Cardiac fibroblast (primary cell): ENCODE results near the gene PDE10A.

Experiments
- DNase-seq, 2 donors: peaks; one replicate each; pipeline versions ENCODE4 v3.0.0 to v3.0.0-alpha.2; 2010; ENCODE audit warnings: low read depth in 2 of 2
- H3K4me3 ChIP-seq, 2 donors: replicated peaks in 1 of 2; 1 replicate in 1 of 2; 2 replicates in 1 of 2; pipeline ENCODE4 v1.5.1; 2011; ENCODE audit warnings: low read depth in 2 of 2, low read length in 2 of 2, mild to moderate bottlenecking in 2 of 2, moderate library complexity in 1 of 2
- CTCF ChIP-seq: IDR thresholded peaks from one replicate; pipeline ENCODE4 v1.5.1; 2011; ENCODE audit warnings: low read depth, mild to moderate bottlenecking, low read length, inconsistent platforms

PDE10A gene

DNA sequence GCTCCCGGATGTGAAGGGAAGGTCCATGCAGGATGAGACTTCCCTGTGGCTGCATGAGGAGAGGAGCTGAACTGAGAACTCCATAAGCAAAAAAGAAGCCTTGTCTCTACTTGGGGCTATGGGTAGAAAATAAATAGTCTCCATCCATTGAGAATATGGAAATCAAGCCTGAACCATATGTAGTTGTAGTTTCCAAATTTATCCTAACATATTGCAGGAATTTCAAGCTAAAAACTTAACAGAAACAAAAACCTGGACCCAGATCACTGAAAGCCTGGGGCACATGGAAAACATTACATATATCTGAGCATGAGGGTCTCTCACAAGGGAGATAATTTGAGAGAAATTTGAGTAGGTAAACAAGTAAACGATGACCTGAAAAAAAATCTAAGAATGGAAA lies 258.7 kb downstream of the PDE10A start:
- TF ChIP-seq CTCF, result no peak
- H3K4me3 ChIP-seq, result no peak overlapping the region
- DNase-seq, result no peak

DNA sequence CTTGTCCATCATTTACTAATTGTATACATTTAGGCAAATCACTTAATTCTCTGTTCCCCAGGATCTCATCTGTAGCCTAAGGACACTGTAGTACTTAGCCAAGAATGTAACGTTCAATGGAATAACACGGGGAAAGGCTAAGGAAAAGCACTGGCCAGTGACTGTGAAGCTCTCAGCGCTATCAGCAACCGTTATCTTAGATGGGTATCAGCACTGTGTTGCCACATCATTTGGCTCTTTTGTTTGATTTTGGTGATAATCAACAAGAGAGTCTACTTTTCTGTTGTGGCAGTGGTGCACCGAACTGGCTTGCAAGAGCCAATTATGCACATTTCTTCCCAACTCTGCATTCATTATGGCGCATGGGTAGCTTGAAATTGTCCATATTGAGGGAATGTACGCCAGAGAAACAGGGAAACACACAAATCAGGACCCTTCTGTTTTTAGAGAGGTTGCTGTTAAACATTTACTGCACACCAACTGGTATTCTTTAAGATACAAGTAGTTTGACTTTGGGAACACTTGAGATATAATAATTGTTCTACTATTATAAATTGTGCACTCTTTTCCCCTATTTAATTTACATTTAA lies 259.9 kb downstream of the PDE10A start:
- no peak for TF ChIP-seq CTCF
- H3K4me3 ChIP-seq, result no peak overlapping the region
- DNase-seq, result no peak

DNA sequence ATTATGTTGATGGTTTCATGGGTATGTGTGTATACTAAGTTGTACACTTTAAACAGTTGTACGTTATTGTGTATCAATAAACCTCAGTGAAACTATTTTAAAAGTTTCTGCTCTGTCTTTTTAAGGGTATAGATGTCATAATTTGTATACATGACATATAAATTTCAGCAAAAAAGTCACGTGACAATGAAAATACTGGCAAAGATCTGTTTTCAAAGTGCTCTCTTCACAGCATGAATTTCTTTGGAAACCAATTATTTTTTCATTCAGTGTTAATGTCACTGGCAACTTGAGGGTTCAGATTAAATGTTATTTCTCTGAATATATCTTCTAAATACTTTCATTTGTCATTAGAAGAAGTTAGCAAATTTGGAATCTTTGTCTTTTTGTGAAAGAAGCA lies 261.9 kb downstream of the PDE10A start:
- TF ChIP-seq CTCF, result no peak
- no peak overlapping the region for H3K4me3 ChIP-seq
- DNase-seq, result no peak

GRCh38 chr6:165390475-165390874 lies 272.6 kb downstream of the PDE10A start:
- DNase-seq, result no peak
- TF ChIP-seq CTCF, result no peak
- no peak overlapping the region for H3K4me3 ChIP-seq

DNA sequence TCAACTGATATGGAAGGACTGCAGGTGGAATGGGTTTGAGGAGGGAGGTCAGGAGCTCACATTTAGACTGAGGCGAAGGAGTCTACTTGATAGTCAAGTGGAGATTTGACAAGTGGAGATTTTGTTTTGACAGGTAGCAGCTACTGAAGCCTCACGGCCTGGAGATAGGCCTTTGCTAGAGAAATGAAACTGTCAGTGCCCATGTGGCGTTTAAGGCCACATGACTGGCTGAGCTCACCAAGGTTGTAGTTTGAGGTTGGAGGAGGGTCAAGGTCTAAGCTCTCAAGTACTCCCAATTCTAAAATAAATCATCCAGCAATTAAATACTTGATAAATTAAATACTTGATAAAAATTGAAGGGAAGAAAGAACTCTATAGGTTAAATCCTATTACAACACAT lies 273.5 kb downstream of the PDE10A start:
- TF ChIP-seq CTCF, result no peak
- no peak for DNase-seq
- no peak overlapping the region for H3K4me3 ChIP-seq

GRCh38 chr6:165383323-165383722 lies 279.7 kb downstream of the PDE10A start:
- no peak for TF ChIP-seq CTCF
- DNase-seq, result no peak
- H3K4me3 ChIP-seq, result no peak overlapping the region

DNA sequence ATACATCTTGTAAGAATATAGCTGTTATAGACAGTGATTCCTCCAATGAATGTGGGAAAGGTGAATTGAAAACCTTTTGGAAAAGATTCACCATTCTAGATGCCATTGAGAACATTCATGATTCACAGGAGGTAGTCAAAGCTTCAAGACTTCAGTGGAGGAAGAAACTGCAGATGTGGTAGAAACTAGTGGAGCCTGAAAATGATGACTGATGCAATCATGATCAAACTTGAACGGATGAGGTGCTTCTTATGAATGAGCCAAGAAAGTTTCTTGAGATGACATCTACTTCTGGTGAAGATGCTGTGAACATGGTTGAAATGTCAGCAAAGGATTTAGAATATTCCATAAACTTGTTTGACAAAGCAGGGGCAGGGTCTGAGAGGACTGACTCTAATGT lies 286.9 kb downstream of the PDE10A start:
- DNase-seq, result no peak
- no peak overlapping the region for H3K4me3 ChIP-seq
- TF ChIP-seq CTCF, result no peak
